Heart left ventricle (tissue), 16 donors: ENCODE measurements around the gene GAL3ST1. TPM values are rescaled to one million over a fixed set of nuclear protein-coding genes. Genes with fewer than 3 reads are reported as not detected.

Experiments
- ATAC-seq, 4 donors: fragments of 200-7000 bp; cut with Tn5 transposase; one replicate each; pipeline ENCODE4 v1.9.1; 2020 to 2022; ENCODE audit warnings: moderate library complexity in 4 of 4, mild to moderate bottlenecking in 3 of 4, moderate number of reproducible peaks in 1 of 4
- DNase-seq, 5 donors: peaks; one replicate each; pipeline ENCODE4 v3.0.0-alpha.2; 2020
- H3K27ac ChIP-seq, 12 donors: fragments of 200-600 bp; sonication (generic) in 4 of 12; one replicate each; pipeline versions ENCODE4 v1.5.0 to v1.8.0; 2016 to 2022; ENCODE audit warnings: mild to moderate bottlenecking in 2 of 12
- H3K27me3 ChIP-seq, 9 donors: fragments of 200-600 bp; sonication (generic) in 2 of 9; one replicate each; pipeline versions ENCODE4 v1.5.1 to v1.8.0; 2016 to 2022; ENCODE audit warnings: mild to moderate bottlenecking in 3 of 9
- H3K36me3 ChIP-seq, 9 donors: fragments of 200-600 bp; sonication (generic) in 2 of 9; one replicate each; pipeline versions ENCODE4 v1.5.0 to v1.8.0; 2018 to 2022; ENCODE audit warnings: mild to moderate bottlenecking in 2 of 9
- H3K4me1 ChIP-seq, 12 donors: fragments of 200-600 bp; sonication (generic) in 4 of 12; one replicate each; pipeline versions ENCODE4 v1.5.0 to v1.8.0; 2016 to 2022; ENCODE audit warnings: mild to moderate bottlenecking in 3 of 12
- H3K4me3 ChIP-seq, 12 donors: fragments of 200-600 bp; sonication (generic) in 4 of 12; one replicate each; pipeline versions ENCODE4 v1.5.0 to v1.8.0; 2017 to 2022; ENCODE audit warnings: mild to moderate bottlenecking in 9 of 12, moderate library complexity in 4 of 12
- H3K9me3 ChIP-seq, 12 donors: fragments of 200-600 bp; sonication (generic) in 4 of 12; one replicate each; pipeline versions ENCODE4 v1.5.0 to v1.8.0; 2016 to 2022; ENCODE audit warnings: mild to moderate bottlenecking in 1 of 12
- CTCF ChIP-seq, 12 donors: fragments of 200-600 bp; sonication (generic) in 4 of 12; IDR thresholded peaks; one replicate each; pipeline versions ENCODE4 v1.5.0 to v1.8.0; 2018 to 2022; ENCODE audit warnings: antibody characterized with exemption in 12 of 12, mild to moderate bottlenecking in 5 of 12
- POLR2A ChIP-seq, 2 donors: fragments of 450-650 bp; IDR thresholded peaks; one replicate each; pipeline ENCODE4 v1.6.1; 2017; ENCODE audit warnings: antibody characterized with exemption in 2 of 2, mild to moderate bottlenecking in 2 of 2, moderate library complexity in 2 of 2
- WGBS, 4 donors: extraction: QIAGEN DNeasy Blood & Tissue Kit in 2 of 4; methylation state at CpG; one replicate each; pipeline versions ENCODE4 v1.1.5 to v1.1.7; 2013 to 2018; 5-methylcytosine and 5-hydroxymethylcytosine counted together
- intact Hi-C, 10 donors: fragments of 100-400 bp; cut with DNase I; formaldehyde crosslinking; loops; one replicate each; pipeline versions ENCODE4 v1.11.1 to v1.14.2; 2022
- polyA plus RNA-seq, 2 donors: library from polyadenylated mRNA; stranded (reverse); fragments of 200-250 nt; gene quantifications; one replicate each; pipeline ENCODE4 v1.2.3, GENCODE V29; 2013
- total RNA-seq, 9 donors: library from RNA; depleted of rRNA in 2 of 9; stranded (reverse); fragments of >200 nt in 2 of 9; fragmentation: NEBNext Ultra II Directional in 3 of 9; extraction: Animal tissue kit (Norgen Biotek cat#: 25700) in 3 of 9; gene quantifications; one replicate each; pipeline versions ENCODE4 v1.1.0 to v1.2.4, GENCODE V29; 2016 to 2023
- donor health status: ischemic (EF 13 %, LVEDD 7.1; RV severe dilation, severe dysfunction).
- donor health status: healthy with polysubstance abuse.
- donor health status: DM: no; HTN: yes; CAD: no.
- donor health status: DM: no; HTN: no; CAD: no.
- donor health status: ischemic (EF 25% LVEDD 6.9; RV normal size, moderate dysfunction).
- donor health status: ischemic (EF 25% LVEDD 5.7; RV mildly dilated, moderate dysfunction).
- donor health status: healthy.
- donor health status: DM: yes; HTN: yes; CAD: no.
- donor health status: ischemic (EF 35%, LVEDD 5.7; RV mildly dilated, moderate dysfunction).
- donor health status: nonischemic (EF 11% LVEDD 7.7; RV severe dilation, severe dysfunction).
- donor health status: DM: yes; HTN: yes; CAD: no.
- donor health status: PGD.
- donor health status: ischemic (EF 29% LVEDD 5.4; RV normal size, mild dysfunction).
- donor health status: nonischemic (EF 23%, LVEDD 6.1; RV moderate dilation, normal function).

GAL3ST1 gene
- total and polyA plus RNA-seq, 11 donors: 0.14 to 1.1 (median 0.28) TPM; not detected in 5

GRCh38 chr22:30606455-30607299, 32.2 kb upstream of the GAL3ST1 start, which contains the start of gene TCN2:
Gene TCN2 (plus strand): TSS chr22:30607174. CDS start chr22:30607332, 158 bp downstream.
- intact Hi-C loops: loop anchor here in 4 of 10 donors (10.0 kb wide), 3 partner anchors 182 to 888 kb away; partner anchors contain the start of genes MTFP1 (in 2 of the 4), PIK3IP1 (in 1 of the 4) and SFI1 (in 1 of the 4)
- peak; percentile 81 to 90 (median 85) for ATAC-seq
- no peaks in the 10 kb centered on the region for H3K27me3 ChIP-seq

GRCh38 chr22:30605449-30606110, 31.1 kb upstream of the GAL3ST1 start:
- Histone ChIP-seq H3K27ac (peak overlapping the region in 9 of 12 donors; percentile 74 to 89 (median 82)), H3K9me3 (no peaks in the 10 kb centered on the region), H3K4me1 (peaks cover 0 to 50% (median 34%) of the 10 kb centered on the region in 12 donors), H3K27me3 (no peaks in the 10 kb centered on the region), H3K4me3 (peak overlapping the region in 11 of 12 donors; percentile 46 to 80 (median 67)), H3K36me3 (no peaks in the 10 kb centered on the region)
- DNase-seq: peak in 3 of 5 donors; percentile 37 to 54 (median 48)
- TF ChIP-seq CTCF (IDR thresholded peaks at IDR 0.05) (peak; percentile 39 to 76 (median 64)), POLR2A (IDR thresholded peaks at IDR 0.05) (no peak)
- 25 to 32% (median 32%) methylated on average over 9 of the region's 9 CpGs for WGBS, 4 donors
- ATAC-seq: peak in 1 of 4 donors; percentile 24
- intact Hi-C loops: loop anchor here in 4 of 10 donors (10.0 kb wide), 3 partner anchors 181 to 889 kb away; partner anchors contain the start of genes MTFP1 (in 2 of the 4), PIK3IP1 (in 1 of the 4) and SFI1 (in 1 of the 4)

More at GRCh38 chr22:30606455-30607299, 32.2 kb upstream of the GAL3ST1 start, which contains the start of gene TCN2:
- WGBS, 4 donors: 1% methylated on average over 11 to 24 of the region's 24 CpGs
- Histone ChIP-seq H3K4me1 (peaks cover 0 to 58% (median 34%) of the 10 kb centered on the region in 12 donors), H3K27ac (peak within 1 kb of the TSS; percentile 45 to 89 (median 80)), H3K9me3 (no peaks in the 10 kb centered on the region), H3K36me3 (peaks cover 0 to 11% (median 0%) of the 10 kb centered on the region in 9 donors), H3K4me3 (peak within 1 kb of the TSS; percentile 30 to 80 (median 66))
- DNase-seq: peak; percentile 72 to 80 (median 77)
- peak in 1 of 2 donors; percentile 40 for TF ChIP-seq POLR2A (IDR thresholded peaks at IDR 0.05)
- no peak for TF ChIP-seq CTCF (IDR thresholded peaks at IDR 0.05)

- intact Hi-C loops: loop anchor here in 4 of 10 donors (10.0 kb wide), 3 partner anchors 180 to 890 kb away; partner anchors contain the start of genes MTFP1 (in 2 of the 4), PIK3IP1 (in 1 of the 4) and SFI1 (in 1 of the 4)
- 78 to 90% (median 83%) methylated on average over 2 of the region's 2 CpGs for WGBS, 4 donors
- no peak for ATAC-seq
- Histone ChIP-seq H3K27me3 (no peaks in the 10 kb centered on the region), H3K36me3 (no peaks in the 10 kb centered on the region), H3K4me1 (peaks cover 0 to 45% (median 32%) of the 10 kb centered on the region in 12 donors), H3K27ac (peak overlapping the region in 1 of 12 donors; percentile 6), H3K9me3 (no peaks in the 10 kb centered on the region), H3K4me3 (no peak overlapping the region)
- TF ChIP-seq POLR2A (IDR thresholded peaks at IDR 0.05) (no peak), CTCF (IDR thresholded peaks at IDR 0.05) (no peak)
- no peak for DNase-seq
These were observed 30.3 kb upstream of the GAL3ST1 start for GRCh38 chr22:30604723-30605122.
